Gastrocnemius medialis (tissue), 4 donors: ENCODE measurements around the gene FBXW4.

Experiments used
- POLR2A ChIP-seq, 2 donors: fragments of 450-650 bp; IDR thresholded peaks; one replicate each; pipeline ENCODE4 v1.6.1; 2017; ENCODE audit warnings: antibody characterized with exemption in 2 of 2, mild to moderate bottlenecking in 2 of 2, moderate library complexity in 2 of 2
- TF ChIP-seq, protein P1 (sequence below), 5 experiments: fragments of 450-650 bp in 3 of 5; fragments of 200-600 bp in 2 of 5; sonication (generic) in 2 of 5; IDR thresholded peaks in 4 of 5; conservative IDR thresholded peaks in 1 of 5; 1 replicate in 4 of 5; 2 replicates in 1 of 5; pipeline ENCODE4 v1.5.1; 2016 to 2019; ENCODE audit warnings: antibody characterized with exemption in 5 of 5, mild to moderate bottlenecking in 3 of 5, moderate library complexity in 3 of 5

DNA sequence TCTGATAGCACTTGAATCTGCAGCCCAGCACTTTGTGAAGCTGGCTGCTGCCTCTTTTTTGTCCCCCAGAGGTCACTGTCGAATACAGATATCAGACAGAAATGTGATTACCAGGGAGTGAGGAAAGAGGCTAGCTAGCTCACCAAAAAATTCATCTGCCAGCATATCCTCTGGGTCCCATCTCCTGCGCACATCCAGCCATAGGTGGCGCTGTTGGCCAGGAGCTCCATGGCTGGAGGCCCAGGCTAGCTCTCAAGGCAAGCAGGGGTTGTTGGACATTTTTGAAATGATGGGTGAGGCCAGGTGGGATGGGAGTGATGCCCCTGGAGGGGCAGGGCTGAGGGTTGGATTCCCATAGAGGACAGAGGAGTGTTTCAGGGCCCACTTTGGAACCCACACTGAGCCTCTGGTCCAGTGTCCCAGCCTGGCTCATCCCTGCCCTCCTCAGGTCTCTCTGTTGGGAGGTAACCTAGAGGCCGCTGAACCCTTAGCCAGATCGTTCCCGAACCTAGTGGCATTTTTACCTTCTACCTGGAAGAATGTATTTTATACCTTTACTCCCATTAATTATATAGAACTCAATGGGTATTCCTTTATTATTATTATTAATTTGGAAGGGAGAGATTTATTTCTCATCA is 92.1 kb downstream of the FBXW4 start:
- TF ChIP-seq, protein P1, sequence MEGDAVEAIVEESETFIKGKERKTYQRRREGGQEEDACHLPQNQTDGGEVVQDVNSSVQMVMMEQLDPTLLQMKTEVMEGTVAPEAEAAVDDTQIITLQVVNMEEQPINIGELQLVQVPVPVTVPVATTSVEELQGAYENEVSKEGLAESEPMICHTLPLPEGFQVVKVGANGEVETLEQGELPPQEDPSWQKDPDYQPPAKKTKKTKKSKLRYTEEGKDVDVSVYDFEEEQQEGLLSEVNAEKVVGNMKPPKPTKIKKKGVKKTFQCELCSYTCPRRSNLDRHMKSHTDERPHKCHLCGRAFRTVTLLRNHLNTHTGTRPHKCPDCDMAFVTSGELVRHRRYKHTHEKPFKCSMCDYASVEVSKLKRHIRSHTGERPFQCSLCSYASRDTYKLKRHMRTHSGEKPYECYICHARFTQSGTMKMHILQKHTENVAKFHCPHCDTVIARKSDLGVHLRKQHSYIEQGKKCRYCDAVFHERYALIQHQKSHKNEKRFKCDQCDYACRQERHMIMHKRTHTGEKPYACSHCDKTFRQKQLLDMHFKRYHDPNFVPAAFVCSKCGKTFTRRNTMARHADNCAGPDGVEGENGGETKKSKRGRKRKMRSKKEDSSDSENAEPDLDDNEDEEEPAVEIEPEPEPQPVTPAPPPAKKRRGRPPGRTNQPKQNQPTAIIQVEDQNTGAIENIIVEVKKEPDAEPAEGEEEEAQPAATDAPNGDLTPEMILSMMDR (IDR thresholded peaks at IDR 0.05 in 4 of 5, conservative IDR thresholded peaks at IDR 0.05 in 1 of 5): peak; percentile 68 to 87 (median 80)
- TF ChIP-seq POLR2A (IDR thresholded peaks at IDR 0.05): no peak
